GM19397 (cell line): ENCODE measurements around the gene GRAMD1B.

Experiments
- ATAC-seq: cut with Tn5 transposase; IDR thresholded peaks from one replicate; pipeline ENCODE4 v1.9.1; 2021; ENCODE audit warnings: mild to moderate bottlenecking, moderate library complexity; ENCODE audit not compliant: unreplicated experiment

The GRAMD1B gene

DNA sequence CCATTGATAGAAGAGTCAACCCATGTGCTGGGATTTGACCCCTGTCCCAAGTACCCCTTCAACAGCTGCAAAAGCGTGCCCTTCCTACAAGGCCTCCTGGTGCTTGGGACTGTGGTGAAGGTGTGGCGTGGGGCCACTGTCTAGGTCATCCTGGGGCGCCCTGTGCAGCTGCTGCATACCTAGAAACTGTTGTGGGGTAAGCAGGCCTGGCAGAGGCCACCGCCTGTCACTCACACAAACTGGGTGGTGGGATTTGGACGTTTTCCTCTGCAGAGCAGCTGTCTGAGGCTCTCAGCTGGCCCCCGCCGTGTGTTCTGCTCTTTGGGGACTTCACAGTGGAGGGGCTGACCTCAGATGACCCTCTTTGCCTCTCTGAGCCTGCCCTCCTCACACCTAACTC, 154.7 kb downstream of the GRAMD1B start:
- ATAC-seq = no peak

DNA sequence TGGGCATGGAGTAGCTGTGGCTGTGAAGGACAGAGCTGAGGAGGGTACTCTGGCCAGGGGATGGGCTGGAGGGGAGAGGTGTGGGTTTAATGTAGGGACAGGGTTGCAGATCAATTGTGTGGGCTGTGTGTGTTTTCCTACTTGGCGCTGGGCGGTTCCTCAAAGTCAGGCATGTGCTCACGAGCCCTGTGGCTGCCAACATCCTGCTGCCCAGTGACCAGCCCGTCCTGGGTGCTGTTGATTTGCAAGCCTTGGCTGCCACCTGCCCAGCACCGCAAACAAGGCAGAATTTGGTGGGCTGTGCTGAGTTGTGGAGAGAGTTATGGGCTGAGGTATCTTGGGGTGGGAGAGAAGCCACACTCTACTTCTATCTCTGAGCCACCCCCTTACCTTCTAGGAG, 155.1 kb downstream of the GRAMD1B start:
- ATAC-seq = no peak

DNA sequence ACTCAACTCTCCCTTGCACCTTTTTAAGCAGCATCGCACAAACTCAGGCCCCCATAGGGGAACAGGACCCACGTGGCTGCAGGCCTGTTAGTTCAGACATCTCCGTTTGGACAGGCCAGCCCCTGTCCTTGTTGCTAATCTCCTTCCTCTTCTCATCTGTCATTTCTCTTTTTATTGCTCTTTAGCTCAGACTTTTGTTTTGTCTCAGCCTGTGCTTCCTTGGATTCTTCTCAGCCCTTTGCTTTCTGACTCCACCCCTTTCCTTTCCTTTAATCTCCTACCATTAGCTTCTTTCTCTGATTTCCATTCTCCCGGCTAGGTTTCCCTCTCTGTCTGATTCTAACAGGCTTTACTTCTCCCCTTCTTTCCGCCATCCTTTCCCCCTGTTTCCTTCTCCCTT, 155.6 kb downstream of the GRAMD1B start:
- no peak for ATAC-seq

DNA sequence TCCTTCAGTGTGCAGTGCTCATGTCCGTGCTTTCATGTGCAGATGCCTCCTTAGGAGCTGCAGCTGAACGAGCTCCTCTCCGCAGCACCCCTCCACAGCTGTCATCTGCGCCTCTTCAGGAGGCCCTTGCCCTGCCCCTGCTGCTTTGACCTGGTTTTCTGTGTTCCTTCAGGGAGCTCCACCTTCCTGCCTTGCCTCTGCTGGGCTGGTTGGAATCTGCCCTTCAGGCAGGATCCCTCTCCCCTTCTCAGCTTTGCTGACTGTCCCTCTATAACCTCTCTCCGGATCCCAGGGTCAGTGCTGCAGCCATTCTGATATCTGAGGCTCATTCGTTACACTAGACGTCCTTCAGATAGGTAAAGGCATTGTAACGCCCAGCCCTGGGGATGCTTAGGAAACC, 156.5 kb downstream of the GRAMD1B start:
- no peak for ATAC-seq

DNA sequence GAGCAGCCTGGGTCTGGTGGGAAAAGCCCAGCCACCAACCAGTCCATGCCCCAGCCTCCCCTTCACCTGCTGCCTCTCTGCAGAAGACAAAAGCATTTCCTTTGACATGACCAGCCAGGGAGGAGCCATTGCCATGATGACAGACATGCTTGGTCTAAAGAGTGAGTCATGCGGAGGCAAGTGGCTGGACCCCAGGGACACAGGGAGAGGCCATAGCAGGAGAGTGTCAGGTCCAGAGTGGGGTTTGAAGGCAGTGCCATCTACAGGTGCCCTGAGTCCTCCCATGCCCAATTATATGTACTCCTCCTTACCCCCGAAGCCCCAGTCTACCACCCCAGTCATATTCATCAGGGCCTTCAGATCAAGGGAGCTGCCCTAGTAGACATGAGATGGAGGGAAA, 157.0 kb downstream of the GRAMD1B start:
- no peak for ATAC-seq

DNA sequence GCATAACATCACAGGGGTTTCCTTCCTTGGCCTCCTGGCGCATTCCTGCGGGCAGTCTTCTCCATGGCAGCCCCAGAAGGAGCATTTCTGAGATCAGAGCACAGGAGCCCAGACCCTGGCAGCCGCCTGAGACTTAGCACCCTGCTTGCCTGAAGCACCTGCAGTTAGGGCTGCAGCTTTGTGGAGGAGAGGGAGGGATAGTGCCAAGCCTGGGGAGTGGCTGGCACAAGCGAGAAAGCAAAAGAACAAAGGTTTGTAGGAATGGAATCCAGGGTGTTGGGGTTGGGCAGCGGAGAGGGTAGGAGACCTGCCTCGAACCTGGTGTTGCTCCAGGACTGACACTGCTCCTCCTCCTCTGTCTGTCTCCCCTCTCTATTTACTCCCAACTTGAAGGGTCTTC, 157.5 kb downstream of the GRAMD1B start:
- no peak for ATAC-seq

DNA sequence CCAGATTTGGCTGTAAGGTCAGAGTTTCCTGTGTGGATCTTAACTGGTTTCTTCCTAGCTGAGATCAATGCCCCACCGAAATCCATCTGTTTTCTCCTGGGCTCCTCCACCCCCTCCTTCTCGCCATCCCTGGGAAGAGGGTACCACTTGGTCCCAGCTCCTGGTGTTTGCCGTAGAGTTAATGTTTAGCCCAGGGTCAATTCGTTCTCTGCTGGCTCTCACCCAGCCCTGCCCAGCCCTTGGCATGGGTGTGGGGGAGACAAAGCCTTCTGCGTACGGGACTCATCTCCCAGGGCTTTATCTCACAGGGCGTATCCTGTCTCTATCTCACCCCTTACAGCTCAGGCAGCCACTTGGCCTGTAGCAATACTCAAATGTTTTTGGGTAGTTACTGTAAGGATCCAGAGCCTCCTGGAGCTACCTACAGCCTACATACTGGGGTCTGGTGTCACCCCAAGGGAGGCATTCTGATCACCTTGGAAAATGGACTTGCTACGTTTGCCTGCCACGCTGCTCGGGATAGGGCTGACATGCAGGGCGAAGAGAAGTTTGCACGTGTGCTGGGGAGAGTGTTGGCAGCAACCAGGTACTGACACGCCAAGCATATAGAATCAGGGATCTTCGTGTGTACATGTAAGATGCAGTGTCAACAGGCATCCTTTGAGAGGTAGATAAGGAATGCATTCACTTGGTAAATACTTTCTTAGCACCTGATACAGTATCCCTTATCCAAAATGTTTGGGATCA, 158.2 kb downstream of the GRAMD1B start:
- ATAC-seq = no peak

DNA sequence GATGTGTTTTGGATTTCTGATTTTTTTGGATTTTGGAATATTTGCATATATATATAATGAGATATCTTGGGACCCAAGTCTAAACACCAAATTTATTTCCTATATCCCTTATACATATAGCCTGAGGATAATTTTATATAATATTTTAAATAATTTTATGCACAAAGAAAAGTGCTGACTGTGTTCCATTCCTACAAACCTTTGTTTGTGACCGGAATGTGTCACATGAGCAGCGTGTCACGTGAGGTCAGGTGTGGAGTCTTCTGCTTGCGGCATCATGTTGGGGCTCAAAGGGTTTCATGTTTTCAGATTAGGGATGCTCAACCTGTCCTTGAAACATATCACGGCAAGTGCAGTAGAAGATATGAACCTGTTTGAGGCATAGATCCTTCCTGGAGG, 158.8 kb downstream of the GRAMD1B start:
- ATAC-seq = no peak

DNA sequence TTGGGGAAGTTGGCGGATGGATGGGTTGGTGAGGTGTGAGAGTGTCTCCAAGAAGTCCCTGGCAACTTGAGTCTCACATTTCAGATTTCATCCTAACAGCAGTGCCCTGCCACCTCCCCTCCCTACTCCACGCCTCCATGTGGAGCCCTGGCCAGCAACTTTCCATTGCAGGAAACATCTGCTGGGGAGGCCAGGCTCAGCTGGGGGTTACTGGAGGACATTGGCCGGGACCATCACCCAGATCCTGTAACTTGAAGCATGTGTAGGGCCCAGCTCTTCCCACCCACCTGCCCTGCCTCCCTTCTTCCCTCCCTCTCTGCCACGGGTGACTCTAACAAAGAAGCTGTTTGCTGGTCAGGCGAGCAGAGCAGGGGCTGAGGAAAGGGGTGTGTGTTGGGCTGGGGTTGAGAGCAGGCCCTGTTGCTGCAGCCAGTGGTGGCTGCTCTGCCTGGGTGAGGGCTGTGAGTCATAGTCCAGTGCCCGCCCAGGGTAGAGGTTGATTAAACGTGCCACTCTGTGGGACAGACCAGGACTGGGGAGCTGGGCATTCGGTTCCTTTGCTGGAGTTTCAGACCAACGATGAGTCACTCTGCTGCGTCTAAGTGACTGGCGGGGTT, 160.3 kb downstream of the GRAMD1B start:
- ATAC-seq = no peak

DNA sequence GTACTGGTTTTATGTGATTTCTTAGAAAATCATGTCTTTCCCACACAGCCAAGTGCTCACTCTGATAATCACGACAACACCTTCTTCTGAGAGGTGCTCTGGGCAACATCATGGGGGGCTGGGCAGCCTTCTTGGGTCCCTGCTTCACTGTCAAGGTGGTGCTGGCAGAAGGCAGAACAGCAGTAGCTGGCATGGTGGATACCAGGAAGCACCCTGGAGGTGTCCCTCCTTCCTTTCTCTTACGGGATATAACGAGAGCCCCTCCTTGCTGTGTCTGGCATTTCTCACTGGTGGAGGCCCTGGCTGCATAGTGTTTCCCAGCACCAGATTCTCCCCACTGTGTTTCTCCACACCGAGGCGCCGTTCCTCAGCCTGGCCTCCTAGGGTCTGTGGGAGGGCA, 163.5 kb downstream of the GRAMD1B start:
- ATAC-seq = no peak

DNA sequence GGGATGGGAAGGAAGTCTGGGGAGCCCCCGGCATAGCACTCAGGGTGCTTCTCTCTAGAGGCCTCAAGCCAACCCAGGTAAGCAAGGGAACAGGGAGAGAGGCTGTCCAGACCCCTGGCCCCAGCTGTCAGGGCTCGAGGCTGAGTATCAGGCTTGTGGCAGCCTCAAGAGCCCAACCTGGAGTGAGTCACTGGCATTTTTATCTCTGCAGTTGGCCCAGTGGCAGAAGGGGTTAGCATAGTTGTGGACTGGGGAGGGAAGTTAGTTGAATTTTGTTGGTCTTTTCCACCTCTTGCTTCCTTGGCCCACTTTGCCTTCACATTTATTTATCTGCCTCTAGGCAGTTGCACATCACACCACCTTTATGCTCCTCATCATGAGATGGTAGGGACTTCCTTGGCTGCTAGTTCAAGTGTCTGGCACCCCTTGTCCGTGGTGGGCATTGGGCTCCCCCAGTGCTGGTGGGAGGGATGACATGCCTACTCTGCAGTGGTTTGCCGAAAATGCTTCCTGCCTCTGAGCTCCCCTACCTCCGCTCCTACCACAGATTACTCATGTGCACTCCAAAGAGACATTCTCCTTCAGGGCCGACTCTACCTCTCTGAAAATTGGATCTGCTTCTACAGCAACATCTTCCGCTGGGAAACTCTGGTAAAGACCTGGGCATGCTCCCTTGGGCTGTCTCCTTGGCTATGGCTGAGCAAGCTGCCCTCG, 164.3 kb downstream of the GRAMD1B start:
- ATAC-seq = no peak

DNA sequence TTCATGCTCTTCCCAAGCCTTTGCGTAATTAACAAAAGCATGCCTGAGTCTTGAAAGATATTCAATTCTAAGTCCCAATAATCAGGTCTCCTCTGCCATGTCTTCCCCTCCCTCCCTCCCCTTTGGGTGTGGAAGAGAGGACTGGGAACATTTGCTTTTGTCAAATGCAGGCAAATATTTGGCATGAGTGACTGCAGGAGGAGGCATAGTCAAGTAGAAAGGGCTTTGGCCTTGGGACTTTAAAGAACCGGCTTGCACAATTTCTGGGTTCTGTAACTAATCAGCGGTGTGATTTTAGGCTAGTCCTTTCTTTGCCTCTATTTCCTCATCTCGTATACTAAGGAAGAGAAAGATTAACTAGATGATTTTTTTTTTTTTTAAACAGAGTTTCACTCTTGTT, 164.9 kb downstream of the GRAMD1B start:
- no peak for ATAC-seq

DNA sequence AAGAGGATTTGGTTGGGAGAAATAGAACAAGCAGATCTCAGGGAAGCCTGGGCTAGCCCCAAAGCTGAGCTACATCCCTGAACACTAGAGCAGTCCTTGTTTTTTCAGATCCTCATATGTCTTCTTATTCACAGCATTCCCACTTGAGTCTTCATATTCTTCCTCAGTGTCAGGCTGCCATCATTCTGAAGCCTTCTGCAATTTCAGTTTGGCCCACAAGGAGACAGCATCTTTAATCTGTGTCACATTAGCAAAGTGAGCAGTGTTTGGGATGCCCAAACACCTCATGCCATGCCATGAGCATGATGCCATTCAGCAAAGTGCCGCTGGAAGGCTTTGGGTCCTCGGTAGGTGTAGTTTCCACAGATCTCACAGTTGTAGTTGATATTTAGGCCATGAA, 167.8 kb downstream of the GRAMD1B start:
- ATAC-seq = no peak

DNA sequence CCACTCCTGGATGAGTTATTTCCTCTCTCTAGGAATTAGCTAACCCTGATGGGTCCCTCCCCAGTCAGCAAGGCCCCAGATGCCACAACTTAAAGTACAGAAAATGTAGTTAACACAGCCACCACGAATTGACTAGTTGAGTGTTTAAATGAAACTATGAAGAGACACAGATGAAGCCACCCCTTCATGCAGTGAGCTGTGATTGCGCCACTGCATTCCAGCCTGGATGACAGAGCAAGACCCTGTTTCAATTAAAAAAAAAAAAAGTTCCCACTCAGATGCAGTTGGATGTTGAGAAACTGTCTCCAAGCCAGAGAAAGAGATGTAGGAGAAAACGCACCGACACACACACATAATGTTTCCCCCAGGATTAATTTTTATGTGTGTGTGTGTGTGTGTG, 171.1 kb downstream of the GRAMD1B start:
- no peak for ATAC-seq

DNA sequence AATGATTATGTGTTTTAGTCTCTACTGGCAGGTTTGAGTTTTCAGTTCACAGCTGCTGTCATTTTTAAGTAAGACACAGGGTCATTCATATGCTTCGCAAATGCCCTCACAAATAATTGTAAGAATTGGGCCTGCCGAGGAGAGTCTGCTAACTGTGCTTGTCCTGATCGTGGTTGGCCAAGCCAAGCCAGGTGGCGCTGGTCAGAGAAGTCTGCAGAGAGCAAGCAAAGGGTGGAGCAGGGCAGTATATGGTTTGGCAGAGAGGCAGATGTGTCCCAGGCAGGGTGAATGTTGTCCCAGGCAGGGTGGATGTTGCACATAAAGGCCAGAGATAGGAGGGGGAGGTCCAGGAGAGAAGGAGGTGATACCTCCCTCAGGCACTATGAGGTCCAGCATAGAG, 171.7 kb downstream of the GRAMD1B start:
- ATAC-seq = no peak

DNA sequence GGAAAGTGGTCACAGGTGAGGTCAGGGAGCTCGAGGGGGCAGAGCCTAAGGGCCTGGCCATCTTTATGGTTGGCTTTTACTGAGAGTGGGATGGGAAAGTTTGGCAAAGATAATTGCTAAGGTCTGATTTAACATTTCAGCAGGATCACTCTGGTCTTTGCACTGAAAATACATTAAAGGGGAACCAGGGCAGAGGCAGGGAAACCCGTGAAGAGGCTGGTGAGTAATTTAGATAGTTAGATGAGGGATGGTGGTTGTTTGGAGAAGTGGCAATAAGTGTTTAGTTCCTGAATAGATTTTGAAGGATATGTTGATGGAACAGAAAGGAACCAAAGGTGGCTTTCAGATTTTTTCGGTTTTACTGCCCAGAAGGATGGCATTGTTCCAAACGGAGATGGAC, 173.6 kb downstream of the GRAMD1B start:
- no peak for ATAC-seq

DNA sequence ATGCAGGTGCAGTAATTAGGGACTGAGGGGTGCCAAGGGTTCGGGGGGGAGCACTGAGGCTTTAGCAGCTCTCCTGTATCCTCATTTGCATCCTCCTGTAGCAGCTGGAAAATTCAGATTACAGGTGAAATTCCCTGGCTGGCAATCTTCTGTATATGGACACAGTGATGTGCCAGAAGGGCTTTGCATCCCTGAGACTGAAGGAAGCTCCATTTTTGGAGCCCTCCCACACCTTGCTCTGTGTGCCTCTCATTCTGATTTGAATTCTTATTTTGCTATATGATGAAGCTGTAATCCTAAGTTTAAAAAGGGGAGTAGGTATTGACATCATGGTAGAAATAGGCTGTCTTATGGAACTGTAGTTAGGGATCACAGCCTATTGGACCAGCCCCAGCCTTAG, 177.7 kb downstream of the GRAMD1B start:
- ATAC-seq = no peak

DNA sequence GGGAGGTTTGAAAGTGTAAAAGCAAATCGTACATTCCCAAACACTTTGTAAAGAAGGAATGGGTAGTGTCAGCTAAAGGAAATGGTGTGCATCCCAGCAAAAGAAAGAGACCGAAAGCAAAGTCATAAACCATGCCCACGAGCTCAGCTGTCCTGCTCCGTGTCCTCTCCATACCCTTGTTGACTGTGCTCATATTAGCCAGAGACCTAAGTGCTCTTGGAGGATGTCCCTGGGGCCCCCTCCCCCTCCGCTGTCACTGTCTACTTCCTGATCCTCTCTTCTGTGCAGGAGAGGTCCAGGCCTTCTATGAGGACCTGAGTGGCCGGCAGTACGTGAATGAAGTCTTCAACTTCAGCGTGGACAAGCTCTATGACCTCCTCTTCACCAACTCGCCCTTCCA, 178.3 kb downstream of the GRAMD1B start:
- no peak for ATAC-seq

DNA sequence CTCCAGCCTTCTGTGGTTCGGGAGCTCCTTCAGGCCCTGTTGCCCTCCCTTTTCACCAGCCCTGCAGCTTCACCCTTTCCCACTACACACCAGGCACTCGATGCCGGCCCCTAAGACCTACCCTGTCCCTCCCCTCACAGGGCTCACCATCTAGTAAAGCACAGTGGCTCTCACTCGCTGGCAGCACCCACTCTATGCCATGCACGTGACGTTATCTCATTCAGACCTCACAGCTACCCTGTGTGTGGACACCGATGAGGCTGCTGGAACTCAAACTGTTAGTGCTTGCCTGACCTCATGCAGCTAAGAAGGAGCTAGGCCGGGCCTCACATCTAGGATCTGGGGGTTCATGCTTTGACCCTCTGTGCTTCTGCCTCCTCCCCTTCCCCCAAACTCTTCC, 178.9 kb downstream of the GRAMD1B start:
- ATAC-seq = no peak

DNA sequence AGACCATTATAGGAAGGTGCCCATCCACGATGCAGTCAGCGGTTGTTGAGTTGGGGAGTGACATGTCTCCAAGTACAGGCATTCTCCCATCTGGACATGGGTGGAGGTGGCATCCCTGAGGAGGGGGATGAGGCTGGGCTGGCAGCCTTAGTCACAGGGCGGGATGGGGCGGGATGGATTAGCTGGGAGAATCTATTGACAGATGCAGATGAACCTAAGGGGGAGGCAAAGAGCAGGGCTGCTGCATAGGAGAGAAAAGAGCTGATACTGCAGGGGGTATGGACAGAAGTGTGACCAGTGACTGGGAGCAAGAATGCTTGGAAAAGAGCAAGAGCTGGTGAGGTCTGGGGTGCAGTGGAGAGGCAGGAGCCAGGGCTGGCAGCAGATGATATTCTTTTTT, 181.6 kb downstream of the GRAMD1B start:
- no peak for ATAC-seq

DNA sequence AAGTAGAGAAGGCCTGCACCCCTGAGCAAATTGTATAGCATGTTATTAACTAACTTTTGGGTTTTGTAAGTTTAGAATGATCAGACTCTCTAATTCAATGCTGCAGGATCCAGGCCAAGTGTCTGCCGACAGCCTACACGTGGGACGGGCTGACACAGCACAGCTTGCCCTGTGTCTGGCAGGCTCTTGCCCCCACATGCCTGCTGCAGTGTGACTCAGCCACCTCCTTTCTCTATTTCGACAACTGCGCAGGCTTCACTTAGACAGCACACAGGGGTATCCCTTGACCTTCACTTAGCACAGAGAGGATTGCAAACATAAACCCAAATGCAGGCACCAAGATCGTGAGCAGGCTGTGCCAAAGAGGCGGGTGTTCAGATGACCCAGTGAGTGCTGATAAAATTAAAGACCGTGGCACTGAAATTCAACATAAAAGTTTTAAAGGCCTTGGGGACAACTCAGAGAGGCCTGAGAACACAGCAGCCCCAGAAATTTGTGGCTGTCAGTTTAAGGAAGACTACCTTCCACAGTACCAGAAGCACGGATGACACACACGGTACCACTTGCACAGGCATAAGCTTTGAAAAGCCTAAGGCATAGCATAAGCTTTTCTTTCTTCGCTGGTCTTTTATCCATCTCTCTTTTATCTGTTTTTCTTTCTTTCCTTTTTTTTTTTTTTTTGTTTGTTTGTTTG, 186.6 kb downstream of the GRAMD1B start:
- no peak for ATAC-seq

DNA sequence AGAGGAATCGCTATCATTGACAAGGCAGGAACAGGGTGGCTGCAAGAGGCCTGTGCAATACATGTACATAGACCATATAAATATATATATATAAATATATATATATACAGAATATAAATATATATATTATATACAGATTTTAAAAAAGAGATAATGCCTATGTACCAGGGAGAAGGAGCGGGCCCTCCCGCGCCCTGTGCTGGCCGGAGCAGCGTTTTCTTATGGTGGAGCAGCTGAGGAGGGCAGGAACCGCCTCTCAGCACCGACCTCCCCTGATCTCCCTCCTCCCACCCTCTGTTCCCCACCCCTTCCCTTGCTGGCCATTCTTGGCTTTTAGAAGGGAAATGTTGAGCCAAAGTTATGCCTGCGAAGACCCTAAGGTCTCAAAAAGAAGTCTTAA, 192.5 kb downstream of the GRAMD1B start:
- ATAC-seq = no peak
